Common myeloid progenitor, CD34-positive (primary cell): ENCODE data around the gene PAH.

Experiments
- CTCF ChIA-PET: fragments of 350-600 bp; sonication (Branson Sonifier 250); formaldehyde crosslinking; loops from one replicate; lab custom pipeline; 2021; ENCODE audit warnings: antibody characterized with exemption; lab: Charles Lee
- POLR2A ChIA-PET: fragments of 350-600 bp; sonication (Branson Sonifier 250); formaldehyde crosslinking; loops from one replicate; lab custom pipeline; 2021; ENCODE audit warnings: antibody characterized with exemption; lab: Charles Lee
- DNase-seq, 3 donors: peaks; one replicate each; pipeline versions ENCODE4 v3.0.0 to v3.0.0-alpha.2; 2013
- H3K27ac ChIP-seq, 2 experiments: 1 replicate in 1 of 2; 2 replicates in 1 of 2; pipeline ENCODE4 v1.7.0; 2013; ENCODE audit warnings: inconsistent platforms in 2 of 2, low read length in 2 of 2, mild to moderate bottlenecking in 2 of 2, low read depth in 1 of 2, moderate library complexity in 1 of 2; ENCODE audit not compliant: severe bottlenecking in 2 of 2, insufficient read depth in 1 of 2, poor library complexity in 1 of 2
- H3K27me3 ChIP-seq, 5 experiments: replicated peaks in 2 of 5; 1 replicate in 3 of 5; 2 replicates in 2 of 5; pipeline versions ENCODE4 v1.6.1 to v1.7.0; 2013; ENCODE audit warnings: low read length in 4 of 5, mild to moderate bottlenecking in 2 of 5, moderate library complexity in 2 of 5, inconsistent platforms in 1 of 5; ENCODE audit not compliant: insufficient read depth in 5 of 5, control insufficient read depth in 4 of 5
- H3K36me3 ChIP-seq, 4 experiments: 1 replicate in 2 of 4; 2 replicates in 2 of 4; pipeline versions ENCODE4 v1.6.1 to v1.7.0; 2013; ENCODE audit warnings: low read length in 3 of 4, control low read depth in 1 of 4, mild to moderate bottlenecking in 1 of 4; ENCODE audit not compliant: control insufficient read depth in 4 of 4, insufficient read depth in 4 of 4
- H3K4me1 ChIP-seq, 4 experiments: 1 replicate in 3 of 4; 2 replicates in 1 of 4; pipeline versions ENCODE4 v1.6.1 to v1.7.1; 2013; ENCODE audit warnings: low read length in 3 of 4, mild to moderate bottlenecking in 3 of 4, control low read depth in 1 of 4, inconsistent platforms in 1 of 4, moderate library complexity in 1 of 4; ENCODE audit not compliant: control insufficient read depth in 4 of 4, insufficient read depth in 4 of 4; ENCODE audit errors: control extremely low read depth in 1 of 4
- H3K4me3 ChIP-seq, 7 experiments: 1 replicate in 4 of 7; 2 replicates in 3 of 7; pipeline versions ENCODE4 v1.5.1 to v1.7.0; 2013; ENCODE audit warnings: mild to moderate bottlenecking in 7 of 7, low read length in 6 of 7, moderate library complexity in 6 of 7, inconsistent platforms in 2 of 7, low read depth in 2 of 7, control low read depth in 1 of 7; ENCODE audit not compliant: insufficient read depth in 4 of 7, control insufficient read depth in 1 of 7; ENCODE audit errors: extremely low read depth in 1 of 7
- H3K9me3 ChIP-seq, 5 experiments: 1 replicate in 4 of 5; 2 replicates in 1 of 5; pipeline versions ENCODE4 v1.6.1 to v1.7.1; 2013; ENCODE audit warnings: low read length in 4 of 5, mild to moderate bottlenecking in 2 of 5, inconsistent platforms in 1 of 5, low read depth in 1 of 5, moderate library complexity in 1 of 5; ENCODE audit not compliant: control insufficient read depth in 4 of 5, insufficient read depth in 2 of 5; ENCODE audit errors: control extremely low read depth in 1 of 5
- WGBS: methylation state at CpG from one replicate; pipeline ENCODE4 v1.1.5; 2013; ENCODE audit not compliant: insufficient coverage; 5-methylcytosine and 5-hydroxymethylcytosine counted together

The PAH gene

GRCh38 chr12:102912258-102912657 lies 4.8 kb downstream of the PAH start:
- ChIA-PET POLR2A (no interaction called here), CTCF (interaction anchor here (1.2 kb wide), 1 partner anchor 637 kb away, joined by 4 read pairs; no protein-coding TSS in a partner anchor)
- Histone ChIP-seq H3K4me1 (peaks cover 0 to 4% (median 2%) of the 10 kb centered on the region in 4 experiments), H3K4me3 (no peak overlapping the region), H3K27me3 (peaks cover 0 to 18% (median 5%) of the 10 kb centered on the region in 5 experiments), H3K9me3 (no peaks in the 10 kb centered on the region), H3K36me3 (no peaks in the 10 kb centered on the region), H3K27ac (no peak overlapping the region)
- no CpG with 5 or more reads among the region's 2 CpGs for WGBS
- DNase-seq = no peak

GRCh38 chr12:102911320-102911719 lies 5.7 kb downstream of the PAH start:
- no peaks in the 10 kb centered on the region for H3K36me3 ChIP-seq
- CTCF ChIA-PET = no interaction called here
- H3K4me1 ChIP-seq = no peaks in the 10 kb centered on the region
- H3K4me3 ChIP-seq = no peak overlapping the region
- H3K27ac ChIP-seq = no peak overlapping the region
- no peak for DNase-seq
- H3K9me3 ChIP-seq = no peaks in the 10 kb centered on the region
- POLR2A ChIA-PET = no interaction called here
- 93% methylated on average over 3 of the region's 3 CpGs for WGBS
- H3K27me3 ChIP-seq = peaks cover 0 to 12% (median 2%) of the 10 kb centered on the region in 5 experiments

- Histone ChIP-seq H3K4me1 (no peaks in the 10 kb centered on the region), H3K27ac (no peak overlapping the region), H3K9me3 (no peaks in the 10 kb centered on the region), H3K4me3 (no peak overlapping the region), H3K27me3 (peaks cover 0 to 10% (median 0%) of the 10 kb centered on the region in 5 experiments), H3K36me3 (no peaks in the 10 kb centered on the region)
- ChIA-PET CTCF (no interaction called here), POLR2A (no interaction called here)
- 90% methylated on average over 3 of the region's 4 CpGs for WGBS
- no peak for DNase-seq
Observed at GRCh38 chr12:102910792-102911191, 6.3 kb downstream of the PAH start.

GRCh38 chr12:102910137-102910536 lies 6.9 kb downstream of the PAH start:
- WGBS = 95% methylated on average over 7 of the region's 7 CpGs
- CTCF ChIA-PET = interaction anchor here (0.7 kb wide), 1 partner anchor 26 kb away, joined by 3 read pairs; no protein-coding TSS in a partner anchor
- no peaks in the 10 kb centered on the region for H3K9me3 ChIP-seq
- POLR2A ChIA-PET = no interaction called here
- peaks cover 0 to 8% (median 0%) of the 10 kb centered on the region in 5 experiments for H3K27me3 ChIP-seq
- no peak for DNase-seq
- no peaks in the 10 kb centered on the region for H3K4me1 ChIP-seq
- H3K27ac ChIP-seq = no peak overlapping the region
- H3K36me3 ChIP-seq = no peaks in the 10 kb centered on the region
- no peak overlapping the region for H3K4me3 ChIP-seq

- POLR2A ChIA-PET = no interaction called here
- H3K4me3 ChIP-seq = no peak overlapping the region
- CTCF ChIA-PET = interaction anchor here (1.0 kb wide), 1 partner anchor 23 kb away, joined by 3 read pairs; no protein-coding TSS in a partner anchor
- no CpG with 5 or more reads among the region's 4 CpGs for WGBS
- no peaks in the 10 kb centered on the region for H3K36me3 ChIP-seq
- no peaks in the 10 kb centered on the region for H3K4me1 ChIP-seq
- H3K9me3 ChIP-seq = no peaks in the 10 kb centered on the region
- H3K27me3 ChIP-seq = no peaks in the 10 kb centered on the region
- H3K27ac ChIP-seq = no peak overlapping the region
- DNase-seq = no peak
Observed at GRCh38 chr12:102907918-102908317, 9.1 kb downstream of the PAH start.

- 83% methylated on average over 1 of the region's 3 CpGs for WGBS
- ChIA-PET POLR2A (no interaction called here), CTCF (interaction anchor here (1.0 kb wide), 1 partner anchor 14 kb away, joined by 3 read pairs; no protein-coding TSS in a partner anchor)
- H3K9me3 ChIP-seq = no peaks in the 10 kb centered on the region
- no peak overlapping the region for H3K27ac ChIP-seq
- H3K27me3 ChIP-seq = no peaks in the 10 kb centered on the region
- H3K4me3 ChIP-seq = no peak overlapping the region
- H3K36me3 ChIP-seq = no peaks in the 10 kb centered on the region
- H3K4me1 ChIP-seq = no peaks in the 10 kb centered on the region
- no peak for DNase-seq
Observed at GRCh38 chr12:102905229-102905628, 11.8 kb downstream of the PAH start.

GRCh38 chr12:102903337-102904007 lies 13.6 kb downstream of the PAH start:
- WGBS = 100% methylated on average over 1 of the region's 1 CpG
- H3K4me3 ChIP-seq = no peak overlapping the region
- no peak overlapping the region for H3K27ac ChIP-seq
- ChIA-PET POLR2A (no interaction called here), CTCF (no interaction called here)
- H3K4me1 ChIP-seq = no peaks in the 10 kb centered on the region
- no peaks in the 10 kb centered on the region for H3K9me3 ChIP-seq
- H3K36me3 ChIP-seq = no peaks in the 10 kb centered on the region
- H3K27me3 ChIP-seq = no peaks in the 10 kb centered on the region
- DNase-seq = no peak
